CD4-positive, CD25-positive, alpha-beta regulatory T cell (primary cell): ENCODE measurements around the gene AHCY. TPM values are rescaled to one million over a fixed set of nuclear protein-coding genes. Genes with fewer than 3 reads are reported as not detected.
"Not testable (repeated sequence)": the region's sequence is repeated elsewhere in the genome, so short reads cannot be mapped to it uniquely, and the experiment has no call there.

Experiments used
- ATAC-seq, 2 donors: fragments of 150-1000 bp; cut with Tn5 transposase; one replicate each; pipeline ENCODE4 v1.10.0; 2021; ENCODE audit warnings: low read depth in 2 of 2, moderate number of reproducible peaks in 2 of 2, moderate library complexity in 1 of 2
- DNase-seq, 3 donors: peaks; one replicate each; pipeline versions ENCODE4 v3.0.0 to v3.0.0-alpha.2; 2012 to 2022; ENCODE audit warnings: mixed read lengths in 1 of 3
- H3K27ac ChIP-seq: one replicate; pipeline ENCODE4 v1.7.0; 2013; ENCODE audit warnings: mild to moderate bottlenecking, low read length; ENCODE audit not compliant: insufficient read depth, poor library complexity, severe bottlenecking
- H3K27me3 ChIP-seq: one replicate; pipeline ENCODE4 v1.7.0; 2013; ENCODE audit warnings: low read length; ENCODE audit not compliant: control insufficient read depth, insufficient read depth
- H3K36me3 ChIP-seq: one replicate; pipeline ENCODE4 v1.7.0; 2013; ENCODE audit warnings: mild to moderate bottlenecking, low read length, moderate library complexity; ENCODE audit not compliant: control insufficient read depth, insufficient read depth
- H3K4me1 ChIP-seq: 2 replicates; pipeline ENCODE4 v1.7.0; 2013; ENCODE audit warnings: mild to moderate bottlenecking, low read length; ENCODE audit not compliant: insufficient read depth, control insufficient read depth, poor library complexity, severe bottlenecking
- H3K4me3 ChIP-seq: one replicate; pipeline ENCODE4 v1.7.0; 2013; ENCODE audit warnings: low read depth, mild to moderate bottlenecking, low read length, moderate library complexity
- H3K9me3 ChIP-seq, 2 experiments: 1 replicate in 1 of 2; 2 replicates in 1 of 2; pipeline ENCODE4 v1.7.0; 2013; ENCODE audit warnings: low read length in 2 of 2, mild to moderate bottlenecking in 1 of 2, moderate library complexity in 1 of 2; ENCODE audit not compliant: control insufficient read depth in 2 of 2
- H3K27ac Mint-ChIP-seq, 3 donors: one replicate each; pipeline ENCODE4 v1.8.0; 2020 to 2022; ENCODE audit warnings: mild to moderate bottlenecking in 3 of 3, mixed read lengths in 3 of 3, moderate library complexity in 2 of 3
- H3K27me3 Mint-ChIP-seq: one replicate; pipeline ENCODE4 v1.8.0; 2022; ENCODE audit warnings: mild to moderate bottlenecking, mixed read lengths
- H3K36me3 Mint-ChIP-seq: one replicate; pipeline ENCODE4 v1.8.0; 2020; ENCODE audit warnings: mixed read lengths
- H3K4me1 Mint-ChIP-seq, 4 donors: one replicate each; pipeline ENCODE4 v1.8.0; 2020 to 2022; ENCODE audit warnings: mixed read lengths in 4 of 4, mild to moderate bottlenecking in 1 of 4
- H3K4me3 Mint-ChIP-seq, 4 donors: one replicate each; pipeline ENCODE4 v1.8.0; 2020 to 2022; ENCODE audit warnings: mild to moderate bottlenecking in 4 of 4, mixed read lengths in 4 of 4, moderate library complexity in 3 of 4
- H3K9me3 Mint-ChIP-seq, 7 donors: one replicate each; pipeline ENCODE4 v1.8.0; 2020 to 2022; ENCODE audit warnings: mixed read lengths in 7 of 7, mild to moderate bottlenecking in 3 of 7, moderate library complexity in 2 of 7
- polyA plus RNA-seq, 4 donors: library from polyadenylated mRNA; unstranded; fragments of 300-500 nt; fragmentation: Illumina TruSeq; gene quantifications; one replicate each; pipeline ENCODE4 v1.2.3, GENCODE V29; 2021
- total RNA-seq: library from RNA; stranded (reverse); gene quantifications from one replicate; pipeline ENCODE4 v1.2.3, GENCODE V29; 2022

AHCY gene
- total and polyA plus RNA-seq, 5 donors from 2014 or later = 15.4 to 30.4 (median 25.8) TPM

- peak overlapping the region in 1 of 3 donors; percentile 25 for H3K27ac Mint-ChIP-seq
- no peak overlapping the region for H3K27ac ChIP-seq
- no peak for ATAC-seq
Measured at GRCh38 chr20:34332262-34332920, 29.2 kb upstream of the AHCY start.

DNA sequence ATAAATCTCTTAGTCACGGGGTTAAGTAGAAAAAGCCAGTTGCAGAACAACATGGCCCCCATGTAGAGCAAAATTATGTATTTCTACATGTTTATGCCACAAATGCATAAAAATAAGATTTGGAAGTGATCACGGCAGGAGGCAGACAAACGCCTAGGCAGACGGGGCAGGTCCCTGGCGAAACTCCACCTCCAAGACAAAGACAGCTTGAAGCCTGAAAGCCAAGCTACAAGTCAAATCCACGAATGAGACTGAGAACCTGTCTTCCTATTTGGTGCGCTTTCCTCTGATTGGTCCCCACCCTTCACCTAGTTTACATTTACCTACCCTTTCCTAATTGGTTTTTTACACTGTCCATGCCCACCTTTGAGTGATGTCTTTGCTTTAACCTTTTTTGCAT, 28.7 kb upstream of the AHCY start:
- no peak for ATAC-seq
- Mint-ChIP-seq H3K9me3 (no peaks in the 10 kb centered on the region), H3K27ac (no peak overlapping the region), H3K36me3 (no peaks in the 10 kb centered on the region), H3K4me3 (no peak overlapping the region), H3K27me3 (peaks cover 9% of the 10 kb centered on the region), H3K4me1 (no peaks in the 10 kb centered on the region)
- H3K4me3 ChIP-seq = no peak overlapping the region
- H3K27me3 ChIP-seq = no peaks in the 10 kb centered on the region
- no peaks in the 10 kb centered on the region for H3K4me1 ChIP-seq
- no peak for DNase-seq
- H3K27ac ChIP-seq = no peak overlapping the region
- no peaks in the 10 kb centered on the region for H3K36me3 ChIP-seq
- H3K9me3 ChIP-seq = no peaks in the 10 kb centered on the region

More at GRCh38 chr20:34332262-34332920, 29.2 kb upstream of the AHCY start:
- no peak for DNase-seq
- Histone ChIP-seq H3K4me3 (no peak overlapping the region), H3K4me1 (no peaks in the 10 kb centered on the region), H3K9me3 (no peaks in the 10 kb centered on the region), H3K36me3 (no peaks in the 10 kb centered on the region), H3K27me3 (no peaks in the 10 kb centered on the region)
- no peaks in the 10 kb centered on the region for H3K9me3 Mint-ChIP-seq
- H3K4me1 Mint-ChIP-seq = no peaks in the 10 kb centered on the region
- H3K4me3 Mint-ChIP-seq = no peak overlapping the region
- peaks cover 9% of the 10 kb centered on the region for H3K27me3 Mint-ChIP-seq
- H3K36me3 Mint-ChIP-seq = no peaks in the 10 kb centered on the region

GRCh38 chr20:34330861-34331544, 27.8 kb upstream of the AHCY start:
- not testable (repeated sequence) for DNase-seq, ATAC-seq, H3K4me3 ChIP-seq, H3K9me3 Mint-ChIP-seq, H3K4me1 Mint-ChIP-seq, H3K27me3 Mint-ChIP-seq, H3K27me3 ChIP-seq, H3K36me3 ChIP-seq, H3K9me3 ChIP-seq, H3K4me1 ChIP-seq, H3K27ac Mint-ChIP-seq, H3K4me3 Mint-ChIP-seq, H3K27ac ChIP-seq, H3K36me3 Mint-ChIP-seq

GRCh38 chr20:34328928-34329677, 25.9 kb upstream of the AHCY start:
- Histone ChIP-seq H3K4me3 (no peak overlapping the region), H3K27me3 (peaks cover 2% of the 10 kb centered on the region), H3K4me1 (no peaks in the 10 kb centered on the region), H3K36me3 (no peaks in the 10 kb centered on the region), H3K27ac (no peak overlapping the region), H3K9me3 (no peaks in the 10 kb centered on the region)
- H3K27me3 Mint-ChIP-seq = peaks cover 9% of the 10 kb centered on the region
- DNase-seq (no peak), ATAC-seq (no peak)
- no peaks in the 10 kb centered on the region for H3K4me1 Mint-ChIP-seq
- H3K4me3 Mint-ChIP-seq = no peak overlapping the region
- no peaks in the 10 kb centered on the region for H3K9me3 Mint-ChIP-seq
- no peak overlapping the region for H3K27ac Mint-ChIP-seq
- H3K36me3 Mint-ChIP-seq = no peaks in the 10 kb centered on the region

- H3K4me3 ChIP-seq, H3K36me3 Mint-ChIP-seq, H3K4me1 Mint-ChIP-seq, H3K36me3 ChIP-seq, H3K4me3 Mint-ChIP-seq, H3K27me3 Mint-ChIP-seq, ATAC-seq, H3K4me1 ChIP-seq, H3K9me3 ChIP-seq, H3K27ac ChIP-seq, DNase-seq, H3K27me3 ChIP-seq, H3K27ac Mint-ChIP-seq, H3K9me3 Mint-ChIP-seq: not testable (repeated sequence)
Measured at GRCh38 chr20:34328207-34328606, 25.1 kb upstream of the AHCY start.

- Histone ChIP-seq H3K36me3 (no peaks in the 10 kb centered on the region), H3K4me1 (no peaks in the 10 kb centered on the region), H3K9me3 (no peaks in the 10 kb centered on the region), H3K27me3 (peaks cover 2% of the 10 kb centered on the region), H3K27ac (no peak overlapping the region), H3K4me3 (no peak overlapping the region)
- no peak for ATAC-seq
- Mint-ChIP-seq H3K4me3 (no peak overlapping the region), H3K36me3 (no peaks in the 10 kb centered on the region), H3K27me3 (peaks cover 15% of the 10 kb centered on the region), H3K27ac (no peak overlapping the region), H3K9me3 (no peaks in the 10 kb centered on the region), H3K4me1 (no peaks in the 10 kb centered on the region)
- no peak for DNase-seq
Measured at GRCh38 chr20:34324541-34324940, 21.4 kb upstream of the AHCY start.

DNA sequence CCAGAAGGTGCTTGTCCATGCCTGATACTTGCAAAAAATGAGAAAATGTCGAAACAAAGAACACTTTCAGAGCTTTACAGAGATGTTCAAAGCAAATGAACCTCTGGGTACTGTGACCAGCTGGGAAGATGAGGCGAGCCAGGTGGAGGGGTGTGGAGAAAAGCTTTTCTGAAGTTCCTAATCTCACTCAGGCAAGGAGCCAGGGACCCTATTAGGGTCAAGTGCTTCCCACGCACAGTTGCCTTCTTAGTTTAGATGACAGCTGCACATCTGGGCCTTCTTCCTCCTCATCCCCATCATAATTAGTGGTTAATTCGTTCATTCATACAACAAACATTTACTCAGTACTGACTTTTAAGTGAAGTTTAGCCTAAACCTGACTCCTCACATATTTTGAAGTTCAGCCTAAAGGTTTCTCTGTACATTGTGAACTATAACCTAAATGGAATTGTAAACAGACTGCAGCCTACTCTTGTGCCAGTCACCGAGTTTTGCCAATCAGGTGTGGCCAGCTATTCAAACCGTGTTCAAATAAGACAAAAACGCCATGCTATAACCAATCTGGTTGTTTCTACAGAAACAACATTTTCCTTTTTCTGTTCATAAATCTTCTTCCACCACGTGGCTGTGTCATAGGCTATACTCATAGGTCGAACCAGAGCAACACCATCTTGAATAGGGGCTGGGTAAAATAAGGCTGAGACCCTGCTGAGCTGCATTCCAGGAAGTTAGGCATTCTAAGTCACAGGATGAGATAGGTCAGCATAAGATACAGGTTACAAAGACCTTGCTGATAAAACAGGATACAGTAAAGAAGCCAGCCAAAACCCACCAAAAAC, 19.3 kb upstream of the AHCY start:
- Mint-ChIP-seq H3K27me3 (peaks cover 6% of the 10 kb centered on the region), H3K4me1 (no peaks in the 10 kb centered on the region), H3K9me3 (no peaks in the 10 kb centered on the region), H3K36me3 (no peaks in the 10 kb centered on the region), H3K27ac (no peak overlapping the region), H3K4me3 (no peak overlapping the region)
- no peaks in the 10 kb centered on the region for H3K4me1 ChIP-seq
- H3K4me3 ChIP-seq = no peak overlapping the region
- H3K27me3 ChIP-seq = peaks cover 2% of the 10 kb centered on the region
- no peak overlapping the region for H3K27ac ChIP-seq
- no peaks in the 10 kb centered on the region for H3K9me3 ChIP-seq
- DNase-seq (no peak), ATAC-seq (no peak)
- H3K36me3 ChIP-seq = no peaks in the 10 kb centered on the region
